Adipocyte (in vitro differentiated cells): ENCODE data around the gene EFCAB11.

Experiments
- DNase-seq: peaks from one replicate; pipeline ENCODE4 v3.0.0-alpha.2; 2015; ENCODE audit warnings: low read depth
- H3K27me3 ChIP-seq: replicated peaks from 2 replicates; pipeline ENCODE4 v1.7.0; 2013; ENCODE audit warnings: mild to moderate bottlenecking, low read length, moderate library complexity; ENCODE audit not compliant: control insufficient read depth, insufficient read depth
- H3K36me3 ChIP-seq: 2 replicates; pipeline ENCODE4 v1.7.0; 2013; ENCODE audit warnings: low read length, mild to moderate bottlenecking, moderate library complexity; ENCODE audit not compliant: control insufficient read depth, insufficient read depth, severe bottlenecking
- H3K4me1 ChIP-seq: 2 replicates; pipeline ENCODE4 v1.7.0; 2013; ENCODE audit warnings: mild to moderate bottlenecking, low read length, moderate library complexity; ENCODE audit not compliant: control insufficient read depth, insufficient read depth
- H3K4me3 ChIP-seq: 2 replicates; pipeline ENCODE4 v1.7.0; 2013; ENCODE audit warnings: mild to moderate bottlenecking, low read length, moderate library complexity
- H3K9ac ChIP-seq: 2 replicates; pipeline ENCODE4 v1.7.0; 2013; ENCODE audit warnings: mild to moderate bottlenecking, low read length, moderate library complexity
- H3K9me3 ChIP-seq: 2 replicates; pipeline ENCODE4 v1.7.0; 2013; ENCODE audit warnings: mild to moderate bottlenecking, low read length, moderate library complexity; ENCODE audit not compliant: control insufficient read depth

Gene EFCAB11

DNA sequence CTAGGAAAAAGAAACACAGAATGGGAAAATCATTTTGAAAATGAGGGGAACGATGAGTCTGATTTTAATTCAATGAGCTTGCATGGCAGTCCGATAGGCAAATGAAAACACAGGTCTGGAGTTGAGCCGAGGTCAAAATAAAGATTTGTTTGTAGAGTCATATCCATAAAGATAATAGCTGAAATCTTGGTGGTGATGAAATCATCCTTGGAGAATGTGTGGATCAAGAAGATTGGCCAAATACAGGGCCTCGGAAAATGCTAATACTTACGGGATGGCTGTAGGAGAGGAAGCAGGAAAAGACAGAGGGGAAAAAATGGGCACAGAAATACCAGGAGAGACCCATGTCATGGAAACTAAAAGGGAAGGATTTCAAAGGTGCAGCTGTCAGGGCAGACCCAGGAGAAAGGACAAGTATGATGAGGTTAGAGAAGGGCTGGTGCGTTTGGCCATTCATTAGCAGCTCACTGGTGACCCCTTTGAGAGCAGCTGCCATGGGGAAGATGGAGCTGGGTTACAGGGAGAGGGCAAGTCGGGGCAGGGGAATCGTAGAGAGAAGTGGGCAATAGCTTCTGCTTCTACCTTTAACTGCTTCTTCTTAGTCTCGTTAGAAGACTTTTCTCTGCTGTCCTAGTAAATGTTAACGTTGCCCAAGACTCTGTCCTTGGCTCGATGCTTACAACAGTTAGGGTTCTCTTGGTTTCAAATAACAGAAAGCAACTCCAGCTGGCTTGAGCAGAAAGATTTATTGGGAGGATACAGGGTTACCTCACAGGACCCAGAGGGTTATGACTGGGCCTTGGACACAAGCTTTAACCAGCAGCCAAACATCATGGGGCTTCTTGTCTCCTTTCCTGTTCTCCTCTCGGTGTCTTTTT, 161.8 kb downstream of the EFCAB11 start:
- H3K27me3 ChIP-seq, result no peaks in the 10 kb centered on the region
- H3K4me3 ChIP-seq, result peak overlapping the region; percentile 73
- no peaks in the 10 kb centered on the region for H3K36me3 ChIP-seq
- no peak for DNase-seq
- no peaks in the 10 kb centered on the region for H3K9me3 ChIP-seq
- H3K4me1 ChIP-seq, result peaks cover 26% of the 10 kb centered on the region
- H3K9ac ChIP-seq, result peak overlapping the region; percentile 81

GRCh38 chr14:89787525-89787924, 167.0 kb downstream of the EFCAB11 start:
- no peaks in the 10 kb centered on the region for H3K9me3 ChIP-seq
- H3K4me1 ChIP-seq, result peaks cover 6% of the 10 kb centered on the region
- no peak overlapping the region for H3K9ac ChIP-seq
- H3K4me3 ChIP-seq, result no peak overlapping the region
- H3K36me3 ChIP-seq, result no peaks in the 10 kb centered on the region
- H3K27me3 ChIP-seq, result no peaks in the 10 kb centered on the region
- peak; percentile 19 for DNase-seq

GRCh38 chr14:89781046-89781445, 173.5 kb downstream of the EFCAB11 start:
- H3K9me3 ChIP-seq, result no peaks in the 10 kb centered on the region
- no peak for DNase-seq
- H3K9ac ChIP-seq, result no peak overlapping the region
- no peak overlapping the region for H3K4me3 ChIP-seq
- no peaks in the 10 kb centered on the region for H3K36me3 ChIP-seq
- no peaks in the 10 kb centered on the region for H3K4me1 ChIP-seq
- H3K27me3 ChIP-seq, result no peaks in the 10 kb centered on the region

- no peaks in the 10 kb centered on the region for H3K27me3 ChIP-seq
- no peak overlapping the region for H3K9ac ChIP-seq
- H3K36me3 ChIP-seq, result no peaks in the 10 kb centered on the region
Measured at GRCh38 chr14:89779707-89780106, 174.8 kb downstream of the EFCAB11 start.

GRCh38 chr14:89775946-89776345, 178.6 kb downstream of the EFCAB11 start:
- H3K4me3 ChIP-seq, result no peak overlapping the region
- H3K9me3 ChIP-seq, result no peaks in the 10 kb centered on the region
- H3K27me3 ChIP-seq, result peaks cover 8% of the 10 kb centered on the region
- no peak for DNase-seq
- H3K4me1 ChIP-seq, result peaks cover 6% of the 10 kb centered on the region
- no peaks in the 10 kb centered on the region for H3K36me3 ChIP-seq
- H3K9ac ChIP-seq, result no peak overlapping the region

More at GRCh38 chr14:89779707-89780106, 174.8 kb downstream of the EFCAB11 start:
- DNase-seq, result no peak
- Histone ChIP-seq H3K4me1 (peaks cover 6% of the 10 kb centered on the region), H3K9me3 (no peaks in the 10 kb centered on the region), H3K4me3 (no peak overlapping the region)

- no peak for DNase-seq
- H3K9ac ChIP-seq, result no peak overlapping the region
- no peaks in the 10 kb centered on the region for H3K9me3 ChIP-seq
- H3K27me3 ChIP-seq, result peaks cover 8% of the 10 kb centered on the region
- H3K4me3 ChIP-seq, result no peak overlapping the region
- peaks cover 6% of the 10 kb centered on the region for H3K4me1 ChIP-seq
- H3K36me3 ChIP-seq, result no peaks in the 10 kb centered on the region
Measured at GRCh38 chr14:89775151-89775550, 179.4 kb downstream of the EFCAB11 start.

DNA sequence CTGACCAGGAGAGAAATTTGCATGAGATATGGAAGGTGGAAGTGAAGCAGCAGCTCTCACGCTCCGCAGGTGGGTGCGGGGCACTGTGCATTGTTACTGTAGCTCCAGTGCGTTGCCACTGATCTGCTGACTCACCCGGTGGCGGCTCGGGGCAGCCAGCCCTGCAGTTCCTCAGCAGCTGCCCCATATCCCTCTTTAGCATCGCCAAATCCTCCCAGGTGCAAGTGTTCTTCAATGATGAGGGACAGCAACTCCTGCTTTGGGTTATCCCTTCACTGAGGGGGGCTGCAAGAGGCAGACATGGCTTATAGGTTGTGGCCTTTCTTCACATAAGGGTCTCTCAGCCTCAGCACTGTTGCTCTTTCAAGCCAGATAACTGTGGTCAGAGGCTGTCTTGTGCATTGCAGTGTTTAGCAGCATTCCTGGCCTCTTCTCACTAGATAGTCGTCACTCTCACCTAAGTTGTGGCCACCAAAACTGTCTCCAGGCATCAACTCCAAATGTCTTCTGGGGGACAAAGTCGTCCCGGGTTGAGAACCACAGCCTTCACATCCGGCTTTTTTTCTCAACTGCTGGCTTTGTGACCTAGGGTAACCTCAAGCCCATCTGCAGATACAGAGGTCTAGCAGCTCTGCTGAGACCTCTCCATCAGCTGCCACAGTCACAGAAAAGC, 180.8 kb downstream of the EFCAB11 start:
- Histone ChIP-seq H3K36me3 (no peaks in the 10 kb centered on the region), H3K27me3 (peaks cover 8% of the 10 kb centered on the region), H3K4me1 (peaks cover 6% of the 10 kb centered on the region), H3K9me3 (no peaks in the 10 kb centered on the region), H3K9ac (no peak overlapping the region), H3K4me3 (no peak overlapping the region)
- DNase-seq, result no peak

GRCh38 chr14:89773151-89773550, 181.4 kb downstream of the EFCAB11 start:
- H3K9ac ChIP-seq, result no peak overlapping the region
- H3K36me3 ChIP-seq, result no peaks in the 10 kb centered on the region
- H3K4me3 ChIP-seq, result no peak overlapping the region
- no peaks in the 10 kb centered on the region for H3K9me3 ChIP-seq
- peaks cover 6% of the 10 kb centered on the region for H3K4me1 ChIP-seq
- H3K27me3 ChIP-seq, result peaks cover 8% of the 10 kb centered on the region
- DNase-seq, result no peak

DNA sequence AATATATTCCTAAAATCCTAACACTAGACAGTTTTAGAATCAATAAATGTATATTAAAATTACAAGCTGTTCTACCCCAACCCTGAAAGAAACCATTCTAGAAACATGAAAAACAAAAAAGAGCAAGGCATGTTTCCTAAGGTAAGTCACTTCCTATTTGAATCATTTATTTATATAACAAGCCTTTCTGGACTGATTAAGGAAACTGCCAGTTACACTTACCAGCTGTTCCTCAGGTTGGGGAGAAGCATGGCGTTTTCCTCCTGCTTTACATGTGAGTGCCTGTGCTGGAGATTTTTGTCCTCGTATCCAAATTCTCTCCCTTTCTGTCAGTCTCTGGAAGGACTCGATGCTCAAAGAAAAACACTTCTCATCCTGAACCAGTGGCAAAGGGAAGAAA, 183.3 kb downstream of the EFCAB11 start:
- DNase-seq, result peak; percentile 50
- Histone ChIP-seq H3K9ac (no peak overlapping the region), H3K36me3 (no peaks in the 10 kb centered on the region), H3K4me3 (no peak overlapping the region), H3K9me3 (no peaks in the 10 kb centered on the region), H3K4me1 (peaks cover 6% of the 10 kb centered on the region), H3K27me3 (peaks cover 8% of the 10 kb centered on the region)

GRCh38 chr14:89767861-89768268, 186.7 kb downstream of the EFCAB11 start:
- Histone ChIP-seq H3K9me3 (no peaks in the 10 kb centered on the region), H3K4me1 (peaks cover under 1% of the 10 kb centered on the region), H3K27me3 (peaks cover 6% of the 10 kb centered on the region), H3K9ac (no peak overlapping the region), H3K36me3 (no peaks in the 10 kb centered on the region), H3K4me3 (no peak overlapping the region)
- peak; percentile 64 for DNase-seq

- Histone ChIP-seq H3K4me3 (no peak overlapping the region), H3K4me1 (peaks cover 6% of the 10 kb centered on the region), H3K36me3 (no peaks in the 10 kb centered on the region), H3K9me3 (no peaks in the 10 kb centered on the region), H3K27me3 (peaks cover 4% of the 10 kb centered on the region), H3K9ac (no peak overlapping the region)
- no peak for DNase-seq
Measured at GRCh38 chr14:89767131-89767530, 187.4 kb downstream of the EFCAB11 start.
